Activated effector memory CD4-positive, alpha-beta T cell treated with anti-CD3 and anti-CD28 coated beads, Interleukin-2, amount 50 U/mL, for 16 hours (primary cell): ENCODE measurements around the gene DENND4B.
A peak's percentile ranks its signal among the peaks of the same experiment; 100 is the strongest.

Experiments used
- DNase-seq: peaks from one replicate; pipeline ENCODE4 v3.0.0-alpha.2; 2020

The DENND4B gene

GRCh38 chr1:153968000-153968363 is 21.5 kb upstream of the DENND4B start:
- no peak for DNase-seq

- DNase-seq: peak; percentile 92
These were observed 20.8 kb upstream of the DENND4B start, which contains the start of gene CREB3L4 for GRCh38 chr1:153967107-153967999. Gene CREB3L4, plus strand, starts transcription at chr1:153967902. Its CDS starts 624 bp downstream, at chr1:153968526.

GRCh38 chr1:153963850-153964331 is 17.4 kb upstream of the DENND4B start:
- no peak for DNase-seq

- peak; percentile 97 for DNase-seq
These were observed 16.7 kb upstream of the DENND4B start, which contains the start of gene SLC39A1 for GRCh38 chr1:153963030-153963849. Gene SLC39A1, minus strand, starts transcription at chr1:153963537. Its CDS starts 822 bp downstream, at chr1:153962715.

- no peak for DNase-seq
These were observed 15.8 kb upstream of the DENND4B start for GRCh38 chr1:153962088-153963029.

- no peak for DNase-seq
These were observed 14.9 kb upstream of the DENND4B start for GRCh38 chr1:153961421-153961820.

GRCh38 chr1:153960206-153960605 is 13.7 kb upstream of the DENND4B start:
- DNase-seq: no peak

- DNase-seq: no peak
These were observed 12.9 kb upstream of the DENND4B start for GRCh38 chr1:153959454-153959853.

- DNase-seq: no peak
These were observed 12.4 kb upstream of the DENND4B start for GRCh38 chr1:153958961-153959260.

GRCh38 chr1:153958111-153958960 is 11.8 kb upstream of the DENND4B start, which contains the start of gene CRTC2:
Gene CRTC2, minus strand, starts transcription at chr1:153958612. Its CDS starts 115 bp downstream, at chr1:153958497.
- DNase-seq: peak; percentile 99

GRCh38 chr1:153957744-153958110 is 11.2 kb upstream of the DENND4B start:
- DNase-seq: peak; percentile 81

- no peak for DNase-seq
These were observed 10.6 kb upstream of the DENND4B start for GRCh38 chr1:153956997-153957715.

GRCh38 chr1:153954826-153955225 is 8.3 kb upstream of the DENND4B start:
- no peak for DNase-seq

GRCh38 chr1:153953859-153954365 is 7.4 kb upstream of the DENND4B start:
- no peak for DNase-seq

GRCh38 chr1:153951801-153952200 is 5.3 kb upstream of the DENND4B start:
- no peak for DNase-seq

- no peak for DNase-seq
These were observed 4.7 kb upstream of the DENND4B start for GRCh38 chr1:153951183-153951582.

- peak; percentile 91 for DNase-seq
These were observed 510 bp downstream of the DENND4B start for GRCh38 chr1:153945795-153946621.

- DNase-seq: peak; percentile 90
These were observed 1.3 kb downstream of the DENND4B start for GRCh38 chr1:153945131-153945794.

GRCh38 chr1:153944827-153945117 is 1.7 kb downstream of the DENND4B start:
- DNase-seq: no peak
